ENCODE results near the gene KDR. TPM values are rescaled to one million over a fixed set of nuclear protein-coding genes. Genes with fewer than 3 reads are reported as not detected.

The KDR gene
- total RNA-seq, 1 experiment from 2014 or later: not detected

DNA sequence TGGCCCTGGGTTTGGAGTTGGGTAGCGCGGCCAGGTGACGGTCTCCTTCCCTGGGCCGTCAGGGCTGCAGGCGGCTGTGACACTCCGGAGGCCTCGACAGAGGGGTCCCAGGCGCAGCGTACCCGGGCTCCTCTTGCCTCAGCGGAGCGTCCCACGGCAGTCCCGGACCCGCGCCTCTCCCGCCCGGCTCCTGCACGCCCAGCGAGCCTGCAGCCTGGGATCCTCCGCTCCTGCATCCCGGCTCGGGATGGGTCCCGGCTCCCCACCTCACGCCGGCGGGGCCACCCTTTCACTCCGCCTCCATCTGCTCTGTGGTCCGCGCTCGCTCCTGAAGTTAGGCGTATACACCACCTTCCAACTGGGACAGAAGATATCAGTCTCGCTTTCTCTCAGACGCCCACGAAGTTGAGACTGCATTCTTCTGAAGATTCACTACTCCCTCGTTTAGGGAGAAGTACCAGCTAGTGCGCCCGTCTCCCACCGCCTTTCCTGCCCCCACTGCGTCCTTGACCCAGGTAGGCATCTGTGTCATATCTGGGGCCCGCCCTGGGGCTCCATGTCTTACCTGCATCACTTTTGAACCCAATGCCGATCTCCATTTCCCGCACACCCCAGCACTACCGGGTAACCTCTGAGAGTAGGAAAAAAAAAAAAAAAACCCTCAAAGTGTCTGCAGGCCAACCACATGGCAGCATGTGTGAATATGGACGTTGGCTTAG, 32.3 kb upstream of the KDR start:
- H3K36me3 ChIP-seq (ENCODE audit: control insufficient read depth, insufficient read depth, low read length): no peaks in the 10 kb centered on the region
- peaks cover 20% of the 10 kb centered on the region for H3K27me3 Mint-ChIP-seq (ENCODE audit: insufficient read depth, unreplicated experiment)
- H3K4me3 Mint-ChIP-seq (ENCODE audit: unreplicated experiment): no peak overlapping the region
- H3K27me3 ChIP-seq (replicated peaks; ENCODE audit: control insufficient read depth, insufficient read depth, low read length): no peaks in the 10 kb centered on the region; the same call in 1 of the 2 replicates
- ChIA-PET CTCF (no interaction called here), POLR2A (no interaction called here)
- no peaks in the 10 kb centered on the region for H3K9me3 Mint-ChIP-seq (ENCODE audit: unreplicated experiment)
- no peaks in the 10 kb centered on the region for H3K9me3 ChIP-seq
- no peak overlapping the region for H3K4me3 ChIP-seq (ENCODE audit: low read depth, low read length)
- no peak for DNase-seq
- H3K27ac Mint-ChIP-seq (ENCODE audit: unreplicated experiment): no peak overlapping the region
- H3K4me1 Mint-ChIP-seq (ENCODE audit: low read depth, unreplicated experiment): no peaks in the 10 kb centered on the region
- H3K36me3 Mint-ChIP-seq (ENCODE audit: insufficient read depth, unreplicated experiment): no peaks in the 10 kb centered on the region
- TF ChIP-seq, protein P1, sequence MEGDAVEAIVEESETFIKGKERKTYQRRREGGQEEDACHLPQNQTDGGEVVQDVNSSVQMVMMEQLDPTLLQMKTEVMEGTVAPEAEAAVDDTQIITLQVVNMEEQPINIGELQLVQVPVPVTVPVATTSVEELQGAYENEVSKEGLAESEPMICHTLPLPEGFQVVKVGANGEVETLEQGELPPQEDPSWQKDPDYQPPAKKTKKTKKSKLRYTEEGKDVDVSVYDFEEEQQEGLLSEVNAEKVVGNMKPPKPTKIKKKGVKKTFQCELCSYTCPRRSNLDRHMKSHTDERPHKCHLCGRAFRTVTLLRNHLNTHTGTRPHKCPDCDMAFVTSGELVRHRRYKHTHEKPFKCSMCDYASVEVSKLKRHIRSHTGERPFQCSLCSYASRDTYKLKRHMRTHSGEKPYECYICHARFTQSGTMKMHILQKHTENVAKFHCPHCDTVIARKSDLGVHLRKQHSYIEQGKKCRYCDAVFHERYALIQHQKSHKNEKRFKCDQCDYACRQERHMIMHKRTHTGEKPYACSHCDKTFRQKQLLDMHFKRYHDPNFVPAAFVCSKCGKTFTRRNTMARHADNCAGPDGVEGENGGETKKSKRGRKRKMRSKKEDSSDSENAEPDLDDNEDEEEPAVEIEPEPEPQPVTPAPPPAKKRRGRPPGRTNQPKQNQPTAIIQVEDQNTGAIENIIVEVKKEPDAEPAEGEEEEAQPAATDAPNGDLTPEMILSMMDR (IDR thresholded peaks at IDR 0.05; ENCODE audit: insufficient read depth in 1 of 2, low read depth in 1 of 2, low read length in 1 of 2, severe bottlenecking in 1 of 2, unreplicated experiment in 1 of 2): no peak
- H3K4me1 ChIP-seq: no peaks in the 10 kb centered on the region
- no TSS peak for BruUV-seq (replicated peaks)
- intact Hi-C loops (cut with micrococcal nuclease; ENCODE audit: unreplicated experiment): no loop called here

DNA sequence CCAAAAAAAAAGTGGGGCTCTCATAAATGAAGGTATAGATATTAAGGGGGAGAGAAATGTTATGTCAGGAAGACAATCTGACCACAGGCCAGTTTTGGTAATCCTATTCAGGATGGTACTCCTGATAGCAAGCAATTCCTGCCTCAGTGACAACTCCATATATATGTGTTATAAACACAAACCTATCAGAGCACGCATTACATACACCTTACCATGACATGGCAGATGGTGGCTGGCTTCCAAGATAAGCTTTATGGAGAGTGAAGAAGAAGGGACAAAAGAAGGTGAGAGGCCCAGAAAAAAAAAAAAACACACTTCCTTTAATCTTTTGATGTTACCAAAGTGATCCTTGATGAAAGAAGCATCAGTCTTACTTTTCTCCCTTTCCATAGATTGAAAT, 29.5 kb upstream of the KDR start:
- Mint-ChIP-seq H3K4me1 (ENCODE audit: low read depth, unreplicated experiment) (no peaks in the 10 kb centered on the region), H3K27me3 (ENCODE audit: insufficient read depth, unreplicated experiment) (peaks cover 9% of the 10 kb centered on the region), H3K36me3 (ENCODE audit: insufficient read depth, unreplicated experiment) (no peaks in the 10 kb centered on the region), H3K27ac (ENCODE audit: unreplicated experiment) (no peak overlapping the region), H3K9me3 (ENCODE audit: unreplicated experiment) (no peaks in the 10 kb centered on the region), H3K4me3 (ENCODE audit: unreplicated experiment) (no peak overlapping the region)
- Histone ChIP-seq H3K27me3 (replicated peaks; ENCODE audit: control insufficient read depth, insufficient read depth, low read length) (no peaks in the 10 kb centered on the region), H3K36me3 (ENCODE audit: control insufficient read depth, insufficient read depth, low read length) (no peaks in the 10 kb centered on the region), H3K4me3 (ENCODE audit: low read depth, low read length) (no peak overlapping the region), H3K9me3 (no peaks in the 10 kb centered on the region), H3K4me1 (no peaks in the 10 kb centered on the region)
- DNase-seq: no peak
- no TSS peak for BruUV-seq (replicated peaks)
- intact Hi-C loops (cut with micrococcal nuclease; ENCODE audit: unreplicated experiment): no loop called here
- POLR2A ChIA-PET: interaction anchor here (0.7 kb wide), 1 partner anchor 18 kb away, joined by 5 read pairs; no protein-coding TSS in a partner anchor
- TF ChIP-seq, protein P1 (IDR thresholded peaks at IDR 0.05; ENCODE audit: insufficient read depth in 1 of 2, low read depth in 1 of 2, low read length in 1 of 2, severe bottlenecking in 1 of 2, unreplicated experiment in 1 of 2): no peak
- CTCF ChIA-PET: no interaction called here

DNA sequence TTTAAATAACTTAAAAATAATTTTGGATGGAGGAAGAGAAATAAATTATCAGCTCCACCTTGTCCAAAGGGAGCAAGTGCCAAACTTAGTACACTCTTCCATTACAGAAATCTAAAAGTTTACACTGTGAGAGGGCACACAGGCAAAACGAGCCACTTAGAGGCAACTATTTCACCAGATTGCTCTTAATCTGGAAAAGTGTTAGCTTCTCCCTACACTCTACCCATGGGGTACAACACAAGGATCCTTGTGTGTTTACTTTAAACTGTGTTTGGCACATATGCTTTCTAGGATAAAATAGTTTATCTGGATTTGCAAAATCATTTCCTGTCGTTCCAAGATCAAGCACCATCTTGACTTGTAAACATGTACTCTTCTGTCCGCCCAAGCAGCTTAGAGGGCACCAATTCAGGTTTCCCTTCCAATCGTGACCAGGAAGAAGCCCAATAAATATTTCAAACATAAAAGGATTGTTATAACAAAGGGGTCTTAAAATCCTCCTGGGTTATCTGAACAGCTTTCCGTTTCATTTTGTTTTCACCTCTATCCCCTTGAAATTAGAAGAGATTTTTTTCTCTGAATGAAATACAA, 29.0 kb upstream of the KDR start:
- H3K4me3 ChIP-seq (ENCODE audit: low read depth, low read length): no peak overlapping the region
- no peaks in the 10 kb centered on the region for H3K36me3 ChIP-seq (ENCODE audit: control insufficient read depth, insufficient read depth, low read length)
- intact Hi-C loops (cut with micrococcal nuclease; ENCODE audit: unreplicated experiment): no loop called here
- H3K36me3 Mint-ChIP-seq (ENCODE audit: insufficient read depth, unreplicated experiment): no peaks in the 10 kb centered on the region
- TF ChIP-seq, protein P1 (IDR thresholded peaks at IDR 0.05; ENCODE audit: insufficient read depth in 1 of 2, low read depth in 1 of 2, low read length in 1 of 2, severe bottlenecking in 1 of 2, unreplicated experiment in 1 of 2): no peak
- DNase-seq: no peak
- no TSS peak for BruUV-seq (replicated peaks)
- ChIA-PET CTCF (no interaction called here), POLR2A (no interaction called here)
- no peaks in the 10 kb centered on the region for H3K27me3 ChIP-seq (replicated peaks; ENCODE audit: control insufficient read depth, insufficient read depth, low read length)
- peaks cover 9% of the 10 kb centered on the region for H3K27me3 Mint-ChIP-seq (ENCODE audit: insufficient read depth, unreplicated experiment)
- no peaks in the 10 kb centered on the region for H3K9me3 Mint-ChIP-seq (ENCODE audit: unreplicated experiment)
- no peak overlapping the region for H3K27ac Mint-ChIP-seq (ENCODE audit: unreplicated experiment)
- no peak overlapping the region for H3K4me3 Mint-ChIP-seq (ENCODE audit: unreplicated experiment)
- H3K4me1 ChIP-seq: no peaks in the 10 kb centered on the region
- H3K9me3 ChIP-seq: no peaks in the 10 kb centered on the region
- H3K4me1 Mint-ChIP-seq (ENCODE audit: low read depth, unreplicated experiment): no peaks in the 10 kb centered on the region
